Muscle of leg (tissue), 11 donors: Measurements from ENCODE around the gene CASS4. TPM values are rescaled to one million over a fixed set of nuclear protein-coding genes. Genes with fewer than 3 reads are reported as not detected.
"Not testable (repeated sequence)": the region's sequence is repeated elsewhere in the genome, so short reads cannot be mapped to it uniquely, and the experiment has no call there.

ENCODE experiments used
- DNase-seq: peaks from one replicate; pipeline ENCODE4 v3.0.0; 2013
- H3K27ac ChIP-seq: one replicate; pipeline ENCODE4 v1.5.1; 2013; ENCODE audit warnings: mild to moderate bottlenecking, low read length, control low read depth
- H3K27me3 ChIP-seq: one replicate; pipeline ENCODE4 v1.6.1; 2013; ENCODE audit warnings: low read length; ENCODE audit not compliant: control insufficient read depth, insufficient read depth
- H3K36me3 ChIP-seq: one replicate; pipeline ENCODE4 v1.6.1; 2013; ENCODE audit warnings: low read length; ENCODE audit not compliant: control insufficient read depth, insufficient read depth
- H3K4me1 ChIP-seq: one replicate; pipeline ENCODE4 v1.6.1; 2013; ENCODE audit warnings: low read length; ENCODE audit not compliant: control insufficient read depth, insufficient read depth
- H3K4me3 ChIP-seq: one replicate; pipeline ENCODE4 v1.5.1; 2013; ENCODE audit warnings: low read length, control low read depth
- H3K9me3 ChIP-seq: replicated peaks from 2 replicates; pipeline ENCODE4 v1.6.1; 2013; ENCODE audit warnings: low read depth, low read length; ENCODE audit not compliant: control insufficient read depth
- WGBS: methylation state at CpG from one replicate; pipeline ENCODE4 v1.1.5; 2013; ENCODE audit warnings: missing lambda C conversion rate; ENCODE audit not compliant: insufficient coverage; 5-methylcytosine and 5-hydroxymethylcytosine counted together
- polyA plus RNA-seq, 8 donors: library from polyadenylated mRNA; unstranded; fragments of 120-200 nt; gene quantifications; one replicate each; pipeline versions ENCODE4 v1.2.1 to v1.2.3, GENCODE V29; 2013; ENCODE audit warnings: inconsistent platforms in 1 of 8, low replicate concordance in 1 of 8; ENCODE audit not compliant: insufficient read length in 8 of 8, insufficient read depth in 1 of 8
- total RNA-seq: library from RNA; stranded (reverse); fragments of 120-200 nt; gene quantifications from one replicate; pipeline ENCODE4 v1.2.4, GENCODE V29; 2013

The CASS4 gene
- total and polyA plus RNA-seq, 9 donors: 4.8 to 8.1 (median 6.4) TPM

GRCh38 chr20:56378386-56378785, 33.7 kb upstream of the CASS4 start:
- H3K36me3 ChIP-seq: peaks cover 18% of the 10 kb centered on the region
- WGBS: no CpG with 5 or more reads among the region's 3 CpGs
- H3K4me1 ChIP-seq: no peaks in the 10 kb centered on the region
- H3K4me3 ChIP-seq: no peak overlapping the region
- no peak for DNase-seq
- H3K27me3 ChIP-seq: no peaks in the 10 kb centered on the region
- H3K9me3 ChIP-seq: no peaks in the 10 kb centered on the region
- H3K27ac ChIP-seq: no peak overlapping the region

DNA sequence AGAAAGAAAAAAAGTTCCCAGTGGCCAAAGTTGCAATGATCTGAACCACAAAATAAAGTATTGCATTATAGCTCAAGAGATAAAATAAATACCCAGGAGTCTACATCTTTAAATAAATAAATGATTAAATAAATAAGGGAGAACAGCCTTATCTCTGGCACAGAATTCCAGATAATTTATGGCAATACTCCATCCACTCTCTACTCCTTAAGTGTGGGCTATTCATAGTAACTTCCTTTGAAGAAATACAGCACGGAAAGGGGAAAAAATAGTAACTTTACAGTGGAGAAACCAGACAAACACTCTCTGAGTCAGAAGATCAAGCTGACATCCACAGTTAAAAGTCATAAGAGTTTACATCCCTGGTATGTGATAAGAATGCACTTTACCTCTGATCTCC, 31.7 kb upstream of the CASS4 start:
- DNase-seq: no peak
- Histone ChIP-seq H3K9me3 (no peaks in the 10 kb centered on the region), H3K4me3 (no peak overlapping the region), H3K36me3 (peaks cover 28% of the 10 kb centered on the region), H3K4me1 (no peaks in the 10 kb centered on the region), H3K27ac (no peak overlapping the region), H3K27me3 (no peaks in the 10 kb centered on the region)
- WGBS: no CpG with 5 or more reads among the region's 1 CpG

DNA sequence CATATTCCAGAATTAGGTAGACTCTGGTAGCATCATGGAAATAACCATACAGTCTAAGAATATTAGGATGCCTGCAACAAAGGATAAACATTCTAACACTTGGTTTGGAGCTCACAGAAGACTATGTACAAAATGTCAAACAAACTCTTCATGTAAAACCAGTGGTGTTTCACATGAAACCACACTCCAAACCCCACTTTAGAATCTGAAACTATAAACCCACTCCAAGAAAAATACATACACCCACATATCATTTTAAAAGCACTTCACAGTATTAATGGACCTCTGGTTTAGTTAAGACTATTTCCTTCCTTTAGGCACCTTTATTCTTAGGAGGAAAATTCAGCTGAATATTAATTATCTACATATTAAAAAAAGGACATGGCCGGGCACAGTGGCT, 30.6 kb upstream of the CASS4 start:
- no peak overlapping the region for H3K27ac ChIP-seq
- no peak overlapping the region for H3K4me3 ChIP-seq
- no peaks in the 10 kb centered on the region for H3K9me3 ChIP-seq
- no peaks in the 10 kb centered on the region for H3K4me1 ChIP-seq
- WGBS: no CpG with 5 or more reads among the region's 1 CpG
- no peaks in the 10 kb centered on the region for H3K27me3 ChIP-seq
- DNase-seq: no peak
- H3K36me3 ChIP-seq: peaks cover 35% of the 10 kb centered on the region

DNA sequence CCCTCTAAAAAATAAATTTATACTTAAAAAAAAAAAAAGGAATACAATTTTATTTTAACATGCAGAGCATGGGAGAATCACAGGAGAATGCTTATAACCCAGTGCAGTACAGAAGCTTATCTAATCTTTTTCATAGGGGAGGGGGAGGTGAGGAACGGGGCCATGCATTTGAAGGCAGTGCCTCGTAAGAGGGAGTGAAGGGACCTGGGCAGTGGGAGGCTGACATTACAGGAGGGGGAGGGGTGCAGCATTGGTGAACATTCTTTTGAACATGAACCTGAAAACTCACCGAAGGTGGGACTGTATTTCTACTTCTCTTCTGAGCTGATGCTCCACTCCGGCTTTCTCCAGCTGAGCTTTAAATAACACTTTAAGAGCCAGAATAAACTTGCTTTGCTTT, 29.4 kb upstream of the CASS4 start:
- H3K36me3 ChIP-seq: peaks cover 35% of the 10 kb centered on the region
- DNase-seq: no peak
- H3K27ac ChIP-seq: no peak overlapping the region
- no peaks in the 10 kb centered on the region for H3K4me1 ChIP-seq
- no peaks in the 10 kb centered on the region for H3K27me3 ChIP-seq
- WGBS: 61% methylated on average over 3 of the region's 4 CpGs
- no peaks in the 10 kb centered on the region for H3K9me3 ChIP-seq
- no peak overlapping the region for H3K4me3 ChIP-seq

GRCh38 chr20:56383334-56383733, 28.7 kb upstream of the CASS4 start:
- Histone ChIP-seq H3K9me3 (no peaks in the 10 kb centered on the region), H3K4me1 (no peaks in the 10 kb centered on the region), H3K4me3 (no peak overlapping the region), H3K27me3 (no peaks in the 10 kb centered on the region), H3K27ac (no peak overlapping the region), H3K36me3 (peaks cover 36% of the 10 kb centered on the region)
- DNase-seq: no peak
- 76% methylated on average over 6 of the region's 8 CpGs for WGBS

GRCh38 chr20:56385130-56385529, 26.9 kb upstream of the CASS4 start:
- no peak for DNase-seq
- Histone ChIP-seq H3K4me1 (no peaks in the 10 kb centered on the region), H3K27ac (no peak overlapping the region), H3K4me3 (no peak overlapping the region), H3K27me3 (no peaks in the 10 kb centered on the region), H3K9me3 (no peaks in the 10 kb centered on the region), H3K36me3 (peaks cover 43% of the 10 kb centered on the region)
- 100% methylated on average over 3 of the region's 4 CpGs for WGBS

- no peak overlapping the region for H3K4me3 ChIP-seq
- DNase-seq: no peak
- H3K9me3 ChIP-seq: no peaks in the 10 kb centered on the region
- no peaks in the 10 kb centered on the region for H3K27me3 ChIP-seq
- WGBS: 93% methylated on average over 4 of the region's 6 CpGs
- H3K4me1 ChIP-seq: peaks cover 5% of the 10 kb centered on the region
- H3K36me3 ChIP-seq: peaks cover 43% of the 10 kb centered on the region
- no peak overlapping the region for H3K27ac ChIP-seq
These were observed 25.8 kb upstream of the CASS4 start for GRCh38 chr20:56386219-56386618.

GRCh38 chr20:56388882-56389281, 23.2 kb upstream of the CASS4 start:
- H3K27me3 ChIP-seq: no peaks in the 10 kb centered on the region
- 71% methylated on average over 4 of the region's 4 CpGs for WGBS
- H3K9me3 ChIP-seq: no peaks in the 10 kb centered on the region
- H3K4me1 ChIP-seq: peaks cover 14% of the 10 kb centered on the region
- H3K36me3 ChIP-seq: peaks cover 33% of the 10 kb centered on the region
- no peak overlapping the region for H3K4me3 ChIP-seq
- DNase-seq: no peak
- no peak overlapping the region for H3K27ac ChIP-seq

DNA sequence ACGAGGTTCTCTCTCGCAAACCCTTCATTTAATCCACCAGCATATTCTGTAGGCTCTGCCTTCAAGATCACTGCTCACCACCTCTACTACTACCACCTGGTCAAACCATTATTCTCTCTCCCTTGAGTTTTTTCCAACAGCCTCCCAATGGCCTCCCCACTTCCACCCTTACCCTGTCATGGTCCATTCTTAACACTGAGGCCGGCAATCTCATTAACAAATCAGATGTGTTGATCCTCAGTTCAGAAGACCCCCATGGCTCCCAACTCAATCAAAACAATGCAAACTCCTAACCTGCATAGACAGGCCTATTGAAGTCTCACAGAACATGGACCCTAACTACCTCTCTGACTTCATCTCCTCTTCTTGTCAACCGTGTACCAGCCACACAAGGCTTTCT, 22.3 kb upstream of the CASS4 start:
- Histone ChIP-seq H3K27ac (no peak overlapping the region), H3K9me3 (no peaks in the 10 kb centered on the region), H3K4me3 (no peak overlapping the region), H3K27me3 (no peaks in the 10 kb centered on the region), H3K4me1 (peaks cover 14% of the 10 kb centered on the region), H3K36me3 (peaks cover 28% of the 10 kb centered on the region)
- WGBS: 93% methylated on average over 4 of the region's 4 CpGs
- no peak for DNase-seq

- WGBS: 94% methylated on average over 6 of the region's 9 CpGs
These were observed 21.7 kb upstream of the CASS4 start for GRCh38 chr20:56390396-56390795.

DNA sequence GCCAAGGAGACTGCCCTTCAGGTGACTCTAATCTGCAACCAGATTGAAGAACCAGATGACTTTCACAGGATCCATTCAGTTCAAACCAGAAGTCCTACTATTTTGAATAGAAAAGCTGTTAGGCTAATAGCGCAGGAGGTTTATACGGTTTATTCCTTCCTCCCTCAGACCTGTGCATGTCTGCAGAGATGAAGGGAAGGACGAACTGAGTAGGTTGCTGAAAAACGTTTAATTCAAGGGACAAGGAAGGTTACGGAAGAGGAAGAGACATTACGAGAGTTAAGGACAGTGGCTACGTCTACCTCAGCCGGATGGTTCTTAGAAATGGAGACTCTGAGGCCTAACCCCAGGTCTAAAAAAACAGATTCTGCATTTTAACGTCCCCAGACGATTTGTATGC, 21.0 kb upstream of the CASS4 start:
- DNase-seq: no peak
- Histone ChIP-seq H3K4me1 (peaks cover 14% of the 10 kb centered on the region), H3K27me3 (no peaks in the 10 kb centered on the region), H3K4me3 (peak overlapping the region; percentile 71), H3K9me3 (no peaks in the 10 kb centered on the region), H3K27ac (no peak overlapping the region), H3K36me3 (peaks cover 26% of the 10 kb centered on the region)
- 6% methylated on average over 8 of the region's 10 CpGs for WGBS

More at GRCh38 chr20:56390396-56390795, 21.7 kb upstream of the CASS4 start:
- Histone ChIP-seq H3K4me1 (peaks cover 14% of the 10 kb centered on the region), H3K36me3 (peaks cover 24% of the 10 kb centered on the region)
- not testable (repeated sequence) for H3K27me3 ChIP-seq, H3K4me3 ChIP-seq, H3K27ac ChIP-seq, H3K9me3 ChIP-seq, DNase-seq
